Measurements from ENCODE around the gene ZFP36L2. TPM values are rescaled to one million over a fixed set of nuclear protein-coding genes. Genes with fewer than 3 reads are reported as not detected.

ZFP36L2 gene
- total and polyA plus RNA-seq, 2 donors (not counting 3 experiments of a cell fraction or from before 2014, with no cell fraction given), result 14.5 to 75.9 TPM

DNA sequence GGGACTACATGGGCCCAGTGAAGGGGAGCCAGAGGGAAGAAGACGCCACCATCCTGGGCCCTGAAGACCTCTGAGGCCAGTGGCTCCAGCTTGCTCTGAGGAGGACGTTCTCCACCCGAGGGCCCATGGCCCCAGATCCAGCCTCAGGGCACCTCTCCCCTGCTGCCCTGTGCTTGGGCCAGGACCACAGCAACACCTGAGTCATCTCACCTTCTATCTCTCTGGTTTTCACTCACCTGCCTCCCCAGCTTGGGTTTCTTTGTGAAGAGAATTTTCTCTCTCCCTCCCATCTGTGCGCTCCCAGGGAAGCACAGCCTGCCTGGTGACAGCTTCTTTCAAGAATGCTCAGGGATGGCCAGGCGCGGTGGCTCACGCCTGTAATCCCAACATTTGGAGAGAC, 19.8 kb downstream of the ZFP36L2 start:
- FAIRE-seq (no peak), DNase-seq (ENCODE audit: low read depth, low spot score) (no peak)
- no peaks in the 10 kb centered on the region for H3K9me3 ChIP-seq (replicated peaks; ENCODE audit: control insufficient read depth, insufficient read depth, low read length)
- CTCF ChIA-PET, result interaction anchor here (0.6 kb wide), 1 partner anchor 15 kb away, joined by 5 read pairs; no protein-coding TSS in a partner anchor
- H3K9ac ChIP-seq (replicated peaks; ENCODE audit: extremely low read depth, insufficient read depth, low read length), result no peak overlapping the region
- no peaks in the 10 kb centered on the region for H3K4me1 ChIP-seq (ENCODE audit: control insufficient read depth, extremely low read depth, insufficient read depth, low read length)
- H3K4me3 ChIP-seq (replicated peaks in 1 of 3; ENCODE audit: insufficient read depth in 1 of 3, low read depth in 1 of 3, low read length in 3 of 3), result no peak overlapping the region
- POLR2A ChIA-PET, result no interaction called here
- H3K79me2 ChIP-seq (ENCODE audit: control insufficient read depth, insufficient read depth, low read length), result no peaks in the 10 kb centered on the region
- H3K9me1 ChIP-seq (replicated peaks; ENCODE audit: control insufficient read depth, extremely low read depth, insufficient read depth, low read length), result no peaks in the 10 kb centered on the region
- H2AFZ ChIP-seq (ENCODE audit: low read depth, low read length), result no peak overlapping the region
- intact Hi-C loops (cut with micrococcal nuclease) (no loop called here), dilution Hi-C loops (cut with MboI; ENCODE audit: extremely low pct_ligation_motif_present, low sequenced_read_pairs) (no loop called here)
- H3K4me2 ChIP-seq (ENCODE audit: insufficient read depth, low read length), result no peak overlapping the region
- BruUV-seq (replicated peaks), result no TSS peak
- no peaks in the 10 kb centered on the region for H4K20me1 ChIP-seq (replicated peaks; ENCODE audit: control insufficient read depth, extremely low read depth, insufficient read depth, low read length)
- no peaks in the 10 kb centered on the region for H3K27me3 ChIP-seq (ENCODE audit: control insufficient read depth in 2 of 2, insufficient read depth in 2 of 2, low read length in 2 of 2)
- H3K36me3 ChIP-seq (ENCODE audit: control insufficient read depth in 2 of 2, extremely low read depth in 1 of 2, insufficient read depth in 2 of 2, low read length in 2 of 2), result no peaks in the 10 kb centered on the region
- no peak for TF ChIP-seq POLR2A (IDR thresholded peaks at IDR 0.05; ENCODE audit: low read depth, low read length)
- TF ChIP-seq, protein P1, sequence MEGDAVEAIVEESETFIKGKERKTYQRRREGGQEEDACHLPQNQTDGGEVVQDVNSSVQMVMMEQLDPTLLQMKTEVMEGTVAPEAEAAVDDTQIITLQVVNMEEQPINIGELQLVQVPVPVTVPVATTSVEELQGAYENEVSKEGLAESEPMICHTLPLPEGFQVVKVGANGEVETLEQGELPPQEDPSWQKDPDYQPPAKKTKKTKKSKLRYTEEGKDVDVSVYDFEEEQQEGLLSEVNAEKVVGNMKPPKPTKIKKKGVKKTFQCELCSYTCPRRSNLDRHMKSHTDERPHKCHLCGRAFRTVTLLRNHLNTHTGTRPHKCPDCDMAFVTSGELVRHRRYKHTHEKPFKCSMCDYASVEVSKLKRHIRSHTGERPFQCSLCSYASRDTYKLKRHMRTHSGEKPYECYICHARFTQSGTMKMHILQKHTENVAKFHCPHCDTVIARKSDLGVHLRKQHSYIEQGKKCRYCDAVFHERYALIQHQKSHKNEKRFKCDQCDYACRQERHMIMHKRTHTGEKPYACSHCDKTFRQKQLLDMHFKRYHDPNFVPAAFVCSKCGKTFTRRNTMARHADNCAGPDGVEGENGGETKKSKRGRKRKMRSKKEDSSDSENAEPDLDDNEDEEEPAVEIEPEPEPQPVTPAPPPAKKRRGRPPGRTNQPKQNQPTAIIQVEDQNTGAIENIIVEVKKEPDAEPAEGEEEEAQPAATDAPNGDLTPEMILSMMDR (IDR thresholded peaks at IDR 0.05; ENCODE audit: extremely low read depth in 1 of 2, insufficient read depth in 1 of 2, low read depth in 1 of 2, low read length in 2 of 2), result no peak
- TF ChIP-seq MYC (IDR thresholded peaks at IDR 0.05; ENCODE audit: low read depth, low read length), result no peak
- no peak for TF ChIP-seq POLR2AphosphoS5 (IDR thresholded peaks at IDR 0.05; ENCODE audit: insufficient read depth, low read depth, low read length)
- no peak for TF ChIP-seq GATA2 (IDR thresholded peaks at IDR 0.05; ENCODE audit: insufficient read depth, insufficient read length, low read depth, low read length)
- TF ChIP-seq EZH2 (IDR thresholded peaks at IDR 0.05; ENCODE audit: borderline replicate concordance, low read depth, low read length, severe bottlenecking), result no peak
- no peak for TF ChIP-seq JUN (IDR thresholded peaks at IDR 0.05; ENCODE audit: borderline replicate concordance, insufficient read depth, insufficient read length, low read depth)
- no peak for TF ChIP-seq FOS (IDR thresholded peaks at IDR 0.05; ENCODE audit: borderline replicate concordance, insufficient read depth, low read length)
- TF ChIP-seq, protein P2, sequence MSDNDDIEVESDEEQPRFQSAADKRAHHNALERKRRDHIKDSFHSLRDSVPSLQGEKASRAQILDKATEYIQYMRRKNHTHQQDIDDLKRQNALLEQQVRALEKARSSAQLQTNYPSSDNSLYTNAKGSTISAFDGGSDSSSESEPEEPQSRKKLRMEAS (IDR thresholded peaks at IDR 0.05; ENCODE audit: insufficient read depth, insufficient read length), result no peak
- H3K27ac ChIP-seq (ENCODE audit: insufficient read depth, low read depth, low read length), result no peak overlapping the region
